ENCODE measurements around the gene PPP4R3A. TPM values are rescaled to one million over a fixed set of nuclear protein-coding genes. Genes with fewer than 3 reads are reported as not detected.

Gene PPP4R3A
- total and polyA plus RNA-seq, 2 experiments from 2014 or later = 47.6 to 85.7 TPM

GRCh38 chr14:91548108-91548507 is 38.0 kb upstream of the PPP4R3A start:
- H3K27ac ChIP-seq = no peak overlapping the region
- no peaks in the 10 kb centered on the region for H3K9me3 ChIP-seq (ENCODE audit: low read depth)
- no peaks in the 10 kb centered on the region for H3K4me1 ChIP-seq (ENCODE audit: insufficient read depth)
- no peak for DNase-seq (ENCODE audit: low spot score)
- no peaks in the 10 kb centered on the region for H3K79me2 ChIP-seq
- H3K36me3 ChIP-seq (replicated peaks; ENCODE audit: insufficient read depth, low read depth) = no peaks in the 10 kb centered on the region
- no peaks in the 10 kb centered on the region for H3K27me3 ChIP-seq
- no peak overlapping the region for H2AFZ ChIP-seq
- H3K4me3 ChIP-seq = no peak overlapping the region
- no peak overlapping the region for H3K4me2 ChIP-seq
- TF ChIP-seq CTCF (IDR thresholded peaks at IDR 0.05; ENCODE audit: poor library complexity) = no peak
- no peak for TF ChIP-seq EZH2 (IDR thresholded peaks at IDR 0.05; ENCODE audit: borderline replicate concordance)
- TF ChIP-seq EZH2phosphoT487 (IDR thresholded peaks at IDR 0.05; ENCODE audit: low read depth, severe bottlenecking, unreplicated experiment) = no peak
- 94% methylated on average over 3 of the region's 3 CpGs for WGBS (ENCODE audit: low lambda C conversion rate, missing lambda C conversion rate)
- H4K20me1 ChIP-seq (ENCODE audit: insufficient read depth, poor library complexity, severe bottlenecking) = no peaks in the 10 kb centered on the region
- no peaks in the 10 kb centered on the region for H3K9me2 ChIP-seq (replicated peaks; ENCODE audit: insufficient read depth)

DNA sequence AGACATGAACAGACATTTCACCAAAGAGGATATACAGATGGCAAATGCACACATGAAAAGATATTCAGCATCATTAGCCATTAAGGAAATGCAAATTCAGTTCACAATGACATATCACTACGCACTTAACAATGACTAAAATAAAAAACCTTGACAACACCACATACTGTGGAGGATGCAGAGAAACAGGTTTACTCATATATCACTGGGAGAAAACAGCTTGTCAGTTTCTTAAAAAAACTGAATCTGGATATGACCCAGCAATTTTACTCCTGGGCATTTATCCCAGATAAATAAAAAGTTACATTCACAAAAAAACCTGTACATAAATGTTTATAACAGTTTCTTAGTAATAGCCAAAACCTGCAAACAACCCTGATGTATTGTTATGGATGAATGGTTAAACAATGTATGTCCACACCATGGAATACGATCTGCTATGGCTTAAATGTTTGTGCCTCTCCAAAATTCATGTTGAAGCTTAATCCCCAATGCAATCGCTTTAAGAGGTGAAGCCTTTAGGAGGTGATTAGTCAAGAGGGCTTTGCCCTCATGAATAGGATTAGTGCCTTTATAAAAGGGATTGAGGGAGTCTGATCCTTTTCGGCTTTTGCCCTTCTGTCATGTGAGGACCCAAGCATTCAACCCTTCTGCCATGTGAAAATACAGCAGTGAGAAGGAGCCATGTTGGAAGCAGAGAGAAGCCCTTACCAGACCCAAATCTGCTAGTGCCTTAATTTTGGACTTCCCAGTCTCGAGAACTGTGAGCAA is 36.0 kb upstream of the PPP4R3A start:
- DNase-seq (ENCODE audit: low spot score) = no peak
- Histone ChIP-seq H3K4me1 (ENCODE audit: insufficient read depth) (no peaks in the 10 kb centered on the region), H4K20me1 (ENCODE audit: insufficient read depth, poor library complexity, severe bottlenecking) (no peaks in the 10 kb centered on the region), H3K27ac (no peak overlapping the region), H3K4me3 (no peak overlapping the region), H3K9me3 (ENCODE audit: low read depth) (no peaks in the 10 kb centered on the region), H3K4me2 (no peak overlapping the region), H3K9me2 (replicated peaks; ENCODE audit: insufficient read depth) (no peaks in the 10 kb centered on the region), H2AFZ (no peak overlapping the region), H3K27me3 (no peaks in the 10 kb centered on the region), H3K79me2 (no peaks in the 10 kb centered on the region), H3K36me3 (replicated peaks; ENCODE audit: insufficient read depth, low read depth) (no peaks in the 10 kb centered on the region)
- no peak for TF ChIP-seq CTCF (IDR thresholded peaks at IDR 0.05; ENCODE audit: poor library complexity)
- no peak for TF ChIP-seq EZH2 (IDR thresholded peaks at IDR 0.05; ENCODE audit: borderline replicate concordance)
- WGBS (ENCODE audit: low lambda C conversion rate, missing lambda C conversion rate) = 84% methylated on average over 5 of the region's 5 CpGs

GRCh38 chr14:91545204-91545603 is 35.1 kb upstream of the PPP4R3A start:
- Histone ChIP-seq H3K79me2 (no peaks in the 10 kb centered on the region), H3K4me3 (no peak overlapping the region), H4K20me1 (ENCODE audit: insufficient read depth, poor library complexity, severe bottlenecking) (no peaks in the 10 kb centered on the region), H3K27me3 (no peaks in the 10 kb centered on the region), H3K9me3 (ENCODE audit: low read depth) (no peaks in the 10 kb centered on the region), H3K4me2 (no peak overlapping the region), H2AFZ (no peak overlapping the region), H3K9me2 (replicated peaks; ENCODE audit: insufficient read depth) (no peaks in the 10 kb centered on the region), H3K4me1 (ENCODE audit: insufficient read depth) (no peaks in the 10 kb centered on the region), H3K27ac (no peak overlapping the region), H3K36me3 (replicated peaks; ENCODE audit: insufficient read depth, low read depth) (no peaks in the 10 kb centered on the region)
- DNase-seq (ENCODE audit: low spot score) = no peak
- no peak for TF ChIP-seq EZH2 (IDR thresholded peaks at IDR 0.05; ENCODE audit: borderline replicate concordance)
- TF ChIP-seq EZH2phosphoT487 (IDR thresholded peaks at IDR 0.05; ENCODE audit: low read depth, severe bottlenecking, unreplicated experiment) = no peak
- TF ChIP-seq CTCF (IDR thresholded peaks at IDR 0.05; ENCODE audit: poor library complexity) = no peak
